Stimulated activated CD8-positive, alpha-beta memory T cell treated with anti-CD3 and anti-CD28 coated beads, Interleukin-12 subunit alpha, Interleukin-12 subunit beta, amount 100 ng/mL, for 24 hours (primary cell): Measurements from ENCODE around the gene C3orf18.

Source experiments
- DNase-seq: peaks from one replicate; pipeline ENCODE4 v3.0.0-alpha.2; 2020; ENCODE audit errors: extremely low read depth

C3orf18 gene

GRCh38 chr3:50580683-50581458 lies 13.3 kb upstream of the C3orf18 start:
- DNase-seq = no peak

GRCh38 chr3:50577348-50577747 lies 9.8 kb upstream of the C3orf18 start:
- DNase-seq = no peak

- DNase-seq = no peak
Observed at GRCh38 chr3:50575372-50575771, 7.8 kb upstream of the C3orf18 start.

GRCh38 chr3:50574444-50574831 lies 6.9 kb upstream of the C3orf18 start:
- DNase-seq = no peak

GRCh38 chr3:50573566-50574443 lies 6.3 kb upstream of the C3orf18 start:
- no peak for DNase-seq

GRCh38 chr3:50572801-50573371 lies 5.3 kb upstream of the C3orf18 start:
- DNase-seq = no peak

- DNase-seq = no peak
Observed at GRCh38 chr3:50572158-50572557, 4.6 kb upstream of the C3orf18 start.

- DNase-seq = no peak
Observed at GRCh38 chr3:50571486-50571885, 3.9 kb upstream of the C3orf18 start.

- no peak for DNase-seq
Observed at GRCh38 chr3:50570508-50571279, 3.1 kb upstream of the C3orf18 start.

GRCh38 chr3:50568947-50569749 lies 1.6 kb upstream of the C3orf18 start, which contains the start of gene HEMK1:
HEMK1 (plus strand) TSS chr3:50569522; CDS start chr3:50571105, 1,583 bp downstream.
- peak; percentile 93 for DNase-seq

- DNase-seq = no peak
Observed at GRCh38 chr3:50567011-50567385, 549 bp downstream of the C3orf18 start.

- DNase-seq = no peak
Observed at GRCh38 chr3:50564321-50564720, 3.2 kb downstream of the C3orf18 start.

GRCh38 chr3:50563867-50564266 lies 3.7 kb downstream of the C3orf18 start:
- no peak for DNase-seq

GRCh38 chr3:50562861-50563260 lies 4.7 kb downstream of the C3orf18 start:
- DNase-seq = no peak

- DNase-seq = no peak
Observed at GRCh38 chr3:50559702-50560101, 7.8 kb downstream of the C3orf18 start.

GRCh38 chr3:50557915-50558314 lies 9.6 kb downstream of the C3orf18 start:
- DNase-seq = no peak

- DNase-seq = no peak
Observed at GRCh38 chr3:50557106-50557505, 10.4 kb downstream of the C3orf18 start.

GRCh38 chr3:50554553-50554952 lies 13.0 kb downstream of the C3orf18 start:
- no peak for DNase-seq

- no peak for DNase-seq
Observed at GRCh38 chr3:50552598-50552997, 14.9 kb downstream of the C3orf18 start.

- no peak for DNase-seq
Observed at GRCh38 chr3:50551681-50552435, 15.7 kb downstream of the C3orf18 start.
